GF-D8 (cell line): ENCODE measurements around the gene UBAC2.

Experiments
- DNase-seq: peaks from one replicate; lab custom pipeline; 2025; lab: John Stamatoyannopoulos, UW

UBAC2 gene

GRCh38 chr13:99200432-99201167 is at the start of gene UBAC2:
TSS of gene UBAC2 (plus strand) at chr13:99200854. CDS start at chr13:99200909, 55 bp downstream.
- DNase-seq: peak; percentile 89

DNA sequence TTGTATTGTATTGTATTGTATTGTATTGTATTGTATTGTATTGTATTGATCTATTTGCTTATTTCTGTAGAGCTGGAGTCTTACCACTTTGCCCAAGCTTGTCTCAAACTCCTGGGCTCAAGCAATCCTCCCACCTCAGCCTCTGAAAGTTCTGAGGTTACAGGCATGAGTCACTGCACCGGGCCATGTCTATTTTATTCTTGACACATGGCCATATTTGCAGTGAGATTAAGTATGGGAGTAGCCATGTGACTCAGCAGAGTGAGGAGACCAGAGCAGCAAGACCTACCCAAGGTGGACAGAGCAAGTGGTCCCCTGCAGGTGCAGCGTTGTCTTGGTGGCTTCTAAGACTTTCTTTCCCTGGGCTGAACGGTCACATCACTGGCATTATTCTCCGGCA is 49.1 kb upstream of the UBAC2 start:
- DNase-seq: no peak

DNA sequence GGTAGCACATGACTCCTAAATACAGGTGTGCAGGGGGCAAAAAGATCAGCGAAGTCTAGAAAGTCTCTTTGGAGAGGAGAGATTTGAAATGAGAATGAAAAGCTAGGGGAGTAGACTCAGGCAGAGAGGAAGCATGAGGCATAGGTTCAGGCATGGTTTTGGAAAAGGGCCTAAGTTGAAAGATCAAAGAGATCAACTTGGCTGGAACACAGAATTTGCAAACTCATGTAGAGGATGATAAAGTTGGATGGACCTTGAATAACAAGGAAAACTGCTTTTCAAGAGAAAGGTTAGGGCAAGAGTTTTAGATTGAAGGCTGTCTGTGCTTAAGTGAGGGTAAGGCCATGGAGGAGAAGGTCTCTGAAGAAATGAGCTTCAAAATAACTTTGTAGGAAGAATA is 47.4 kb upstream of the UBAC2 start:
- DNase-seq: no peak

DNA sequence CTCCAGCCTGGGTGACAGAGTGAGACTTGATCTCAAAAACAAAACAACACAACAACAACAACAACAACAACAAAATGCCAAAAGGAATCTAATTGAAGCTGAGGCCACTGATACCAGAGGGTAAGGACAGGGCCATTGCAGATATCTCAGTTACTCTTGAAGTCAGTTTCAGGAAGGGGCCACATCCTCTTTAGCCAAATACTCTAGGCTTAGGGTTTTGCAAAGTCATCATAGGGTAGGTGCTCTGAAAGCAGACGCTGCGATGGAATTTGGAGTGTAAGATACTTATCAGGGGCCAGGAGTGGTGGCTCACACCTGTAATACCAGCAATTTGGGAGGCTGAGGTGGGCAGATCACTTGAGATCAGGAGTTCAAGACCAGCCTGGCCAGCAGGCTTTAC is 46.6 kb upstream of the UBAC2 start:
- no peak for DNase-seq

DNA sequence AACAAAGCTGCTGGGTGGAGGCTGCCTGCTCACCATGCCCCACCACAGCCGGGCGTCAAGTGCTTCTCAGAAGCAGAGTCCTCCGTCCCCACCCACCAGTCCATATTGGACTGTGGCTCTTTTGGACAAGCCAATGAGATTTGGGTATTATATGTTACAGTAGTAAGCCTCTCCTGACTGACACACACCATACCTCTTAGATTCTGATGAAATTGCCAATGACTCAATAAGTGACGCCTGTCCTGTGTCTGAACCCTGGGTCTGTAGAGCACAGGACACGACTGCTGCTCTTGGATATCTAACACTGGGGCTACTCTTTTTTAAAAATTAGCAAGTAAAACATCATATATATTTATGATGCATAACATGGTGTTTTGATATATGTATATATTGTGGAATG is 44.8 kb upstream of the UBAC2 start:
- no peak for DNase-seq

DNA sequence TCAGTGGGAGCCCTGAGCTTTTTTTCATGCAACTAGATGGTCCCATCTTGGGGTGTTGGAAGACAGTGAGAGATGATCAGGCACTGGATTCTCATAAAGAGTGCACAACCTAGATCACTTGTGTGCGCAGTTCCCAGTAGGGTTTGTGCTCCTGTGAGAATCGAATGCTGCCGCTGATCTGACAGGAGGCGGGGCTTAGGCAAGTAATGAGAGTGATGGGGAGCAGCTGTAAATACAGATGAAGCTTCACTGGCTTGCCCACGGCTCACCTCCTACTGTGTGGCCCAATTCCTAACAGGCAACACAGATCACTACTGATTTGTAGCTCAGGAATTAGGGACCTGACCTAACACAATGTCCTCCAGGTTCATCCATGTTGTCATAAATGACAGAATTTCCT is 43.6 kb upstream of the UBAC2 start:
- no peak for DNase-seq

DNA sequence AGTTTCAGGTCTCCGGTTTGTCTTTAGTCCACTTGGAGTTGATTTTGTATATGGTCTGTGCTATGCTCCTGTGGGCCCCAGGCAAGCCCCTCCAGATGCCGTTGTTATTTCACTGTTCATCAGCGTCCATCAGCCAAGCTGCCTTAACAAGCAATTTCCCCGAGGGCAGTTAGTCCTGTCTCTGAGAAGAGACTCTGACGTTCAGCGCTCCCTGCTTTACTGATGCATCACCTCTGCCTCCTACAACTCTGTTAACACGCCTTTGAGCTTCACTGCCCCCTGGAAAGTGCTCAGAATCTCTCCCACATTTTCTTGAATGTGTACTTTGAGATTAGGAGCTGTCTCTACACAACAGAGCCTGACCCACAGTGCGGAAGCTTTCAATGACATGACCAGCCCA is 41.8 kb upstream of the UBAC2 start:
- no peak for DNase-seq

DNA sequence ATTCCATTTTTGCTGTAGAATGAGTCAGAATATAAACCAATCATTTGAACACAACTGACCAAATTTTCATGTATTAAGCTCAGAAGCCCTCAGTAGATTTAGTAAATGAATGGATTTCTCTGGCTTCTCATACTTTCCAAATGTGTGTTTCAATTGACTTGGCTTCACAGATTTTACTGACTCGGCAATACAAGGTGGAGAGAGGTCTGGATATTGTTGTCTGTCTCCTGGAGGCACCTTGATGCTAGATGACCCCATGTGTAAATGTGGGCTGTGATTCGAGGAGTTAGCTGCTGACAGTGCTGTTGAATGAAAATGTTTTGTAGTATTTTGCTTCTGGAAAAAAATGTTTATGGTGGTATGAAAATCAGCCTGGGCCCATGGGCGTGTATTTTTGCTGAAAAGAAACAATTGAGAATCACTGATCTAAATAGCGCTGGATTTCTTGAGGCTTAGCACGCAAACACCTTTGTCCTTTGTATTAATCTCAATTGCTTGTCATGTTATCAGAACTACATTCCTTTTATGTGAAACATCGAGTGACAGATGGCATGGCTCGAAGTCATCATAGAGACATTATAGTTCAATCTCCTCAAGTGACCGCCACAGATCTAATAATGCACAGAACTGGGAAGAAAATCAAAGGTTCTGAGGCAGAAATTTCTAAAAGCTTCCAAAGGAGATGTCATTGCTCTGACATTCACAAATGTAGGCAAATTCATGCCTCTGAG is 41.2 kb upstream of the UBAC2 start:
- no peak for DNase-seq

DNA sequence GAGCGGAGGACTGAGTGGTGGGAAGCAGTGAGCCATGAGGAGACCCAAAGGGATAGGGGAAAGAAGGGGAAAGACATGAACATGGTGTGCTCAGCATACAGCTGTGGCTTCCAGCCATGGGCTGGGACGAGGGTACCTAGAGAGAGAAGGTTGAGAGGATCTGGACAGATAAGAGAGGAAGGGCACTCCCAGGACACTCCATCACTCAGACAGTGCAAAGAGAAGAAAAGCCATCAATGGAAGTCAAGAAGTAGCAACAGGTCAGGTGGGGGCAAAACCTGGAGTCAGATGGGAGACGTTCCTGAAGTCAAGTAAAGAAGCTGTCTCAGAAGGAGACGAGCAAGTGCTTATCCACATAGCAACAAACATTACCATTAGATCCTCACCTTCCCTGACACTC is 40.2 kb upstream of the UBAC2 start:
- DNase-seq: no peak

DNA sequence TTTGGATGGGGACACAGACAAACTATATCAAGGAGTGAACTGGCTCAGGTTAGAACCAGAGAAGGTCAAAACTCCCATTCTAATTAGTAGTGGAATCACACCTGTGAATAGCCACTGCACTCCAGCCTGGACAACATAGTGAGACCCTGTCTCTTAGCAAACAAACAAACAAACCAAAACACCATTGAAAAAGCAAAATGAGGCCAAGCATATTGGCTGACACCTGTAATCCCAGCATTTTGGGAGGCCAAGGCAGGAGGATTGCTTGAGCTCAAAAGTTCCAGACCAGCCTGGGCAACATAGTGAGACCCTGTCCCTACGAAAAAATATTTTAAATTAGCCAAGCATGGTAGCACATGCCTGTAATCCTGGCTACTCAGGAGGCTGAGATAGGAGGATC is 39.1 kb upstream of the UBAC2 start:
- no peak for DNase-seq

GRCh38 chr13:99162567-99163361 is 37.9 kb upstream of the UBAC2 start:
- no peak for DNase-seq

DNA sequence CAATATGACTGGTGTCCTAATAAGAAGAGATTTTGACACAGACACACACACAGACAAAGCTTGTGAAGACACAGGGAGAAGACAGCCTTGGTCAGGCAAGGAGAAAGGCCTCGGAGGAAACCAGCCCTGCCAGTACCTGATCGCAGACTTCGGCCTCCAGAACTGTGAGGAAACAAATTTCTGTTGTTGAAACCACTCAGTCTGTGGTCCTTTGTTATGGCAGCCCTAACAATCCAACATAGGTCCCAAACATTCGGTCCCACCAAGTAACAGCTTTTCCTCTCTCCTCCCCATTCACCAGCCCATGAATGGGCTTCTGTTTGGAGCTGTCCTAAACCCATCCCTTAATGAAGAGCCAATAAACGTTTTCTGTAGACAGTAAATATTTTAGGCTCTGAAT is 36.4 kb upstream of the UBAC2 start:
- no peak for DNase-seq

GRCh38 chr13:99165753-99166587 is 34.7 kb upstream of the UBAC2 start:
- no peak for DNase-seq

DNA sequence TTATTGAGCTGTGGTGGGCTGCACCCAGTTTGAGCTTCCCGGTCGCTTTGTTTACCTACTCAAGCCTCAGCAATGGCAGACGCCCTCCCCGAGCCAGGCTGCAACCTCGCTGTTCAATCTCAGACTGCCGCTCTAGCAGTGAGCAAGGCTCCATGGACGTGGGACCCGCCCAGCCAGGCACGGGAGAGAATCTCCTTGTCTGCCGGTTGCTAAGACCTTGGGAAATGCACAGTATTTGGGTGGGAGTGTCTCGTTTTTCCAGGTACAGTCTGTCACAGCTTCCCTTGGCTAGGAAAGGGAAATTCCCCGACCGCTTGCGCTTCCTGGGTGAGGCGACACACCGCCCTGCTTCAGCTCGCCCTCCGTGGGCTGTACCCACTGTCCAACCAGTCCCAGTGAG is 27.7 kb upstream of the UBAC2 start:
- no peak for DNase-seq

DNA sequence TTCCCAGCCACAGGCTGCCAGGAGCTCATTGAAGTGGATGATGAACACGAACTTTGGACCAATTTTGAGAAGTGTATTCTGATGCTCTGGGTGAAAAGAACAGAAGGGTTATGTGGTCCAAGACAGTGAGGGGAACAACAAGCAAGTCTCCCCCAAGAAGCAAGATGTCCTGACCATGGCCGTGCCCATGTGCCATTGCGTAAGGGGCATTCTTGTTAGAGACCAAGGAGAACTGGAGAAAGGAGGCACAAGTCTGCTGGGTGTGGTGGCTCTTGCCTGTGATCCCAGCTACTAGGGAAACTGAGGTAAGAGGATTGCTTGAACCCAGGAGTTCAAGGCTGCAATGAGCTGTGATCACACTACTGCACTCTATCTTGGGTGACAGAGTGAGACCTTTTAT is 27.0 kb upstream of the UBAC2 start:
- no peak for DNase-seq

DNA sequence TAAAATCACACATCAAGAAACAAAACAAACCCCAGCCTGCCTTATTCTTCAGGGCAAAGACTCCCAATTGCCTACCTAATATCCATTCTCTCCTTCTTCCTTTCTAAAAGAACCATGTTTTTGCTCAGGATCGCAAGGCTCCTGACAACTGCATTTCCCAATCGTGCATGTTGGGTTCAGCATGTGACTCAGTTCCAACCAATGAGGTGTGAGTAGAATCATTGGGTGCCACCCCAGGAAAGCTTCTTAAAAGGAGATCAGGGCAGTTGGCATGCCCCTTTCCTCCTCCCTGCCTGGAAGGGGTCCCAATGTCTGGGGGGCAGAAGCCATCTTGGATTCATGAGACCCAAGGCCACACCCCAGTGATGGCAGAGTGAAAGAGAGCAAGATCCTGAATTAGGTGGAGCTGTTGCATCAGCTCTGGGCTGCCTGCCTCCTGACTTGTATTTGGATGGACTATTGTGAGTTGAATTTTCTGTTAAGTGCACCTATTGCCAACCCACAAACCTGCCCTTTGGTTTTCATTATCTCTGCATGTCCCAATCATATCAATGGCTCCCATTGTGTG is 26.0 kb upstream of the UBAC2 start:
- no peak for DNase-seq

DNA sequence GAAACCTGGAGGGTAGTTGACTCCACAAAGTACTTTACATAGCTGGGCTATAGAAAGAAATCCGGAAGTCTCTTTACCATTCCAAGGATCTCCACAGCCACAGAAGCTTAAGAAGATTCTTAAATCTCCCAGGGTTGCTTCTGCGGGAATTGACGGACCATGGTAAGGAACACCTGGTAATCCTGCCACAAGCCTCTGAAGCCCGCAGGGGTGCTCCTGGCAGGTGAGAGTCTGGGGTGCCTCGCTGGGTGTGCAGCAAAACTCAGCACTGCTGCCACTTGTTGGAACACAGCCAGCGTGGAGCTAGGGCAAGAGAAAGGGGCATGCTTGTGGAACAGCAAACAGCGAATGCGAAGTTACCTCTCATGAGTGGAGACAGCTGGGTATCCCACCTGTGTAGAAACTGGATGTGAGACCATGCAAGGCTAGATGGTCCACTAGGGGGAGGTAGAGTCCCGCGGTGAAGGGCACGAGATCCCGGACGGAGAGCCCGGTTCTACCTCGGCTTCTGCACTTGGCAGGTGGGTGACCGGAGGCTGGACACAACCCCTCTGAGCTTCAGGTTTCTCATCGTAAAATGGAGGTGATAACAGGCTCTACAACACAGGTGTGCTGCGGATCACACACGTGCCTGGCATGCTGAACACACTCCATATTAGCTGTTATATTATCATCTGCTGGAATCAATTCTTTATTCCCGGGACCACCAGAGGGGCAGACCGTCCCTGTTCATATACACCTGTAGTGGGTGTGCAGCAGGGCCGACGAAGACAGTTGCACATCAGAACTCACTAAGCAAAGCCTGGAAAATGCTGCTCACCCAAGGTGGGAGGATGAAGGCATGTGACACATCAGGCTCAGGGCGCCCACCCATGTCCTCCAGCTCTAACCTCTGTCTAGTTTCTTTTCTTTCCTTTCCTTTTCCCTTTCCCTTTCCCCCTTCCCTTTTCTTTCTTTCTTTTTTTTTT is 24.1 kb upstream of the UBAC2 start:
- no peak for DNase-seq

- DNase-seq: peak; percentile 79
Observed at GRCh38 chr13:99178636-99179035, 22.0 kb upstream of the UBAC2 start.

DNA sequence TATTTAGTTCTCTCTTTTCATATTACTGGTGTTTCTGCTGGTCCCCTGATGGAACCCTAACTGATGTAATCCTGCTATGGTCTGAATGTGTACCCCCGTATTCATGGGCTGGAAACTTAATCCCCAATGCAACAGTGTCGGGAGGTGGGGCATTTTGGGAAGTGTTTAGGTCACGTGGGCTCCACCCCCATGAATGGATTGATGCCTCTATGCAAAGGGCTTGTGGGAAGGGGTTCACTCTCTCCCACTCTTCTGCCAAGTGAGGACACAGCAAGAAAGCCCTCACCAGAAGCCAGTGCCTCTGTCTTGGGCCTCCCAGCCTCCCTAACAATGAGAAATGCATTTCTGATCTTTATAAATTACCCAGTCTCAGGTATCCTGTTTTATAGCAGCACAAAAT is 21.2 kb upstream of the UBAC2 start:
- no peak for DNase-seq

- no peak for DNase-seq
Observed at GRCh38 chr13:99182439-99182838, 18.2 kb upstream of the UBAC2 start.

DNA sequence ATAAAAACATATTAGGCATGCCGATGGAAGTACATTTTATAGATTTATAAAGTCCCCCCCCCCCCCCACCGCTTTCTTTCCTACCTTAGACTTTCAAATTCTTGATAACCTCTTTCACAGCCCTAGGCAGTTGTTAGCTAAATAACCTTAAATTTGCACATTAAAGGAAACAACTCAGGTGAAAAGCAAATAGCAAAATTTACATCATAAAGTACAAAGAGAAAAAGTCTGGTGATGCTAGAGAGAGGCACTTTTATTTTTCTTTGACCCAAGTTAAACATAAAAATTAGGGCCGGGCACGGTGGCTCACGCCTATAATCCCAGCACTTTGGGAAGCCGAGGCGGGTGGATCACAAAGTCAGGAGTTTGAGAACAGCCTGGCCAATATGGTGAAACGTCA is 15.0 kb upstream of the UBAC2 start:
- no peak for DNase-seq
